ENCODE data around the gene CRYAA. TPM values are rescaled to one million over a fixed set of nuclear protein-coding genes. Genes with fewer than 3 reads are reported as not detected.

The CRYAA gene
- total RNA-seq, 1 experiment from 2014 or later = not detected

DNA sequence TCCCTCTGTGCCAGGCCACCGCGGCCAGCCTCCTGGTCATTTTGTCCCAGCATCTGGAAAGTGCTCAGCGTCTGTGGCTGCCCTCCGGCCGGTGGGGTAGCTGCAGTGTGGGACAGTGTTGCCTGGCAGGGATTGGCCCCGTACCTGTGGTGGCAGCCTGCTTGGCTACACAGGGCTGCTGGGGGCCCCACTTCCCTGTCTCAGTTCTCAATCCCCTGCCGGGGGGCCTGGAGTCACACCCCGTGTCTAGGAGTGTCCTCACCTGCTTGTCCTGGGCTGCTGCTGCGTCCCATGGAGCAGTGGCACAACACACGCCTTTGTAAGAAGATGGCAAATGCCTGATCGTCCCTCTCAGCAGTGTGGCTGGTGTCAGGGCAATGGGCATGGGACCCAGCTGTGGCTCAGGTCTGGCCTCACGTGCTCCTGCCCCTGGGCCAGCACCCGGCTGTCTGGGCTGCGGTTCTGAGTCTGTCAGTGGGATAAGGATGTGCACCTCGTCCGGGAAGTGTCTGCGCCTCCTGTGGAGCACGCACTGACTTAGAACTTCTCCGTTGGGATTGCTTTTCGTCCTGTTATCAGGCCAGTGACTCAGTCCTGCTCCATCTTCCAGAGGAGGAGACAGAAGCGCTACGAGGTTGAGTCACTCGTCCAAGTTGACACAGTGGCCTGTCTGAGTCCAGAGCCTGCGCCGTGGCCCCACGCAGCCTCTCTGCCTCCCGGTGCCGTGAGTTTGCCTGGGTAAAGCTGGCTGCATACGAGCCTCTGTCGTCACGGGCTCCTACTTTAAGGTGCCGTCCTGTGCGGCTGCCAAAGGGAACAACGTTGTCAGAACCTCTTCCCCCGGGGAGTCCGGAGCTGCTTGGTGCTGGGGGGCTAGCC, 41.0 kb downstream of the CRYAA start:
- Histone ChIP-seq H3K27ac (ENCODE audit: low read depth, low read length) (no peak overlapping the region), H3K9me3 (ENCODE audit: control insufficient read depth in 1 of 2, insufficient read depth in 1 of 2, low read depth in 1 of 2, low read length in 2 of 2) (no peaks in the 10 kb centered on the region), H4K20me1 (ENCODE audit: insufficient read depth) (no peaks in the 10 kb centered on the region), H3K9ac (ENCODE audit: low read length) (no peak overlapping the region), H3K79me2 (ENCODE audit: insufficient read depth, low read length) (no peaks in the 10 kb centered on the region), H2AFZ (ENCODE audit: low read depth, low read length, poor library complexity, severe bottlenecking) (no peak overlapping the region), H3K4me1 (ENCODE audit: control insufficient read depth in 1 of 2, insufficient read depth in 2 of 2, low read length in 2 of 2) (peaks cover 0 to 8% of the 10 kb centered on the region in 2 experiments; a peak in 2 of 4 replicates), H3K9me2 (ENCODE audit: insufficient read depth) (no peaks in the 10 kb centered on the region), H3K4me2 (ENCODE audit: low read length) (no peak overlapping the region), H3K27me3 (ENCODE audit: insufficient read depth, low read length) (0 out of 2 replicates have a peak, but pooled peaks cover 2% of the 10 kb centered on the region), H3K36me3 (ENCODE audit: control insufficient read depth in 1 of 2, insufficient read depth in 2 of 2, low read length in 2 of 2) (no peaks in the 10 kb centered on the region), H3K4me3 (replicated peaks in 1 of 2; ENCODE audit: low read depth in 1 of 2, low read length in 2 of 2) (no peak overlapping the region)
- TF ChIP-seq ZNF274 (IDR thresholded peaks at IDR 0.05; ENCODE audit: low read depth, low read length) (no peak), EZH2 (IDR thresholded peaks at IDR 0.05) (no peak), ZFX (IDR thresholded peaks at IDR 0.05) (no peak), JUND (IDR thresholded peaks at IDR 0.05) (no peak)
- TF ChIP-seq, protein P1, sequence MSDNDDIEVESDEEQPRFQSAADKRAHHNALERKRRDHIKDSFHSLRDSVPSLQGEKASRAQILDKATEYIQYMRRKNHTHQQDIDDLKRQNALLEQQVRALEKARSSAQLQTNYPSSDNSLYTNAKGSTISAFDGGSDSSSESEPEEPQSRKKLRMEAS (IDR thresholded peaks at IDR 0.05) = no peak
- TF ChIP-seq, protein P2, sequence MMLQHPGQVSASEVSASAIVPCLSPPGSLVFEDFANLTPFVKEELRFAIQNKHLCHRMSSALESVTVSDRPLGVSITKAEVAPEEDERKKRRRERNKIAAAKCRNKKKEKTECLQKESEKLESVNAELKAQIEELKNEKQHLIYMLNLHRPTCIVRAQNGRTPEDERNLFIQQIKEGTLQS (IDR thresholded peaks at IDR 0.05) = no peak
- TF ChIP-seq, protein P3, sequence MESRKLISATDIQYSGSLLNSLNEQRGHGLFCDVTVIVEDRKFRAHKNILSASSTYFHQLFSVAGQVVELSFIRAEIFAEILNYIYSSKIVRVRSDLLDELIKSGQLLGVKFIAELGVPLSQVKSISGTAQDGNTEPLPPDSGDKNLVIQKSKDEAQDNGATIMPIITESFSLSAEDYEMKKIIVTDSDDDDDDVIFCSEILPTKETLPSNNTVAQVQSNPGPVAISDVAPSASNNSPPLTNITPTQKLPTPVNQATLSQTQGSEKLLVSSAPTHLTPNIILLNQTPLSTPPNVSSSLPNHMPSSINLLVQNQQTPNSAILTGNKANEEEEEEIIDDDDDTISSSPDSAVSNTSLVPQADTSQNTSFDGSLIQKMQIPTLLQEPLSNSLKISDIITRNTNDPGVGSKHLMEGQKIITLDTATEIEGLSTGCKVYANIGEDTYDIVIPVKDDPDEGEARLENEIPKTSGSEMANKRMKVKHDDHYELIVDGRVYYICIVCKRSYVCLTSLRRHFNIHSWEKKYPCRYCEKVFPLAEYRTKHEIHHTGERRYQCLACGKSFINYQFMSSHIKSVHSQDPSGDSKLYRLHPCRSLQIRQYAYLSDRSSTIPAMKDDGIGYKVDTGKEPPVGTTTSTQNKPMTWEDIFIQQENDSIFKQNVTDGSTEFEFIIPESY (IDR thresholded peaks at IDR 0.05; ENCODE audit: extremely low read depth, insufficient replicate concordance, low read length) = no peak
- ChIA-PET POLR2A (no interaction called here), CTCF (no interaction called here), RAD21 (ENCODE audit: low non-redundant PET in 1 of 2, low total read pairs in 2 of 2, uncharacterized antibody in 2 of 2, unreplicated experiment in 2 of 2) (no interaction called here)
- no peak for ATAC-seq
- no peak for DNase-seq (ENCODE audit: low read depth, low spot score)
- intact Hi-C loops (cut with micrococcal nuclease) = no loop called here
- no TSS peak for BruUV-seq (replicated peaks)
